PC-3 (cell line): Measurements from ENCODE around the gene LIN7A.

ENCODE experiments used
- EZH2 ChIP-seq: fragments of 300-600 bp; sonication (generic); IDR thresholded peaks from one replicate; pipeline ENCODE4 v1.6.1; 2017; ENCODE audit warnings: antibody characterized with exemption, mild to moderate bottlenecking, low read length; ENCODE audit not compliant: unreplicated experiment
- EZH2phosphoT487 ChIP-seq: fragments of 300-600 bp; sonication (generic); IDR thresholded peaks from 2 replicates; pipeline ENCODE4 v1.6.1; 2018; ENCODE audit warnings: mild to moderate bottlenecking, antibody characterized with exemption, low read length, borderline replicate concordance
- TF ChIP-seq, protein P1 (sequence below): fragments of 300-600 bp; sonication (generic); conservative IDR thresholded peaks from 2 replicates; pipeline ENCODE4 v1.5.1; 2017; ENCODE audit warnings: antibody characterized with exemption, low read depth, mild to moderate bottlenecking, low read length

DNA sequence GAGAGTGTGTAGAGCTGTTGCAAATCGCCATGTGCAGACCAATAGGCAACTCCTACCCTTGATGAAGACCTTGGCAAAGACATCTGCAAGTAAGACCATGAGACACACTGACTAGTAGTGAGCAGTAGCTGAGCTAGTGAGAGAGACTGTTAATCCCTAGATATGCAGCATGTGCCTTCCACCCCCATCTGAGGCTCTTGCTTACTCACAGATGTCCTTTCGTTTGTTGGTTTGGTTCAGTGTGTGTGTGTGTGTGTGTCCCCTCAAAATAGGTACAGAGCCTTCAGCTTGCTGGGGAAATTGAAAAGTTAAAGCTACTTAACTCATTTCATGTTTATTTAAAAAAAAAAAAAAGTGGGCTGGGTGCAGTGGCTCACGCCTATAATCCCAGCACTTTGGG is 183.5 kb downstream of the LIN7A start:
- TF ChIP-seq, protein P1, sequence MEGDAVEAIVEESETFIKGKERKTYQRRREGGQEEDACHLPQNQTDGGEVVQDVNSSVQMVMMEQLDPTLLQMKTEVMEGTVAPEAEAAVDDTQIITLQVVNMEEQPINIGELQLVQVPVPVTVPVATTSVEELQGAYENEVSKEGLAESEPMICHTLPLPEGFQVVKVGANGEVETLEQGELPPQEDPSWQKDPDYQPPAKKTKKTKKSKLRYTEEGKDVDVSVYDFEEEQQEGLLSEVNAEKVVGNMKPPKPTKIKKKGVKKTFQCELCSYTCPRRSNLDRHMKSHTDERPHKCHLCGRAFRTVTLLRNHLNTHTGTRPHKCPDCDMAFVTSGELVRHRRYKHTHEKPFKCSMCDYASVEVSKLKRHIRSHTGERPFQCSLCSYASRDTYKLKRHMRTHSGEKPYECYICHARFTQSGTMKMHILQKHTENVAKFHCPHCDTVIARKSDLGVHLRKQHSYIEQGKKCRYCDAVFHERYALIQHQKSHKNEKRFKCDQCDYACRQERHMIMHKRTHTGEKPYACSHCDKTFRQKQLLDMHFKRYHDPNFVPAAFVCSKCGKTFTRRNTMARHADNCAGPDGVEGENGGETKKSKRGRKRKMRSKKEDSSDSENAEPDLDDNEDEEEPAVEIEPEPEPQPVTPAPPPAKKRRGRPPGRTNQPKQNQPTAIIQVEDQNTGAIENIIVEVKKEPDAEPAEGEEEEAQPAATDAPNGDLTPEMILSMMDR = no peak
- TF ChIP-seq EZH2phosphoT487 (no peak), EZH2 (no peak)
